ENCODE data around the gene DLK2. TPM values are rescaled to one million over a fixed set of nuclear protein-coding genes. Genes with fewer than 3 reads are reported as not detected.
A peak's percentile ranks its signal among the peaks of the same experiment; 100 is the strongest.

DLK2 gene
- total RNA-seq, 1 donor from 2014 or later: not detected

- peaks cover 5% of the 10 kb centered on the region for H3K79me2 ChIP-seq (ENCODE audit: low read depth)
- no peak overlapping the region for H3K4me2 ChIP-seq
- H3K9me3 Mint-ChIP-seq: no peaks in the 10 kb centered on the region
- H3K4me3 ChIP-seq: no peak overlapping the region
- H3K27ac Mint-ChIP-seq: peak overlapping the region; percentile 82
- no peak for TF ChIP-seq EZH2phosphoT487 (IDR thresholded peaks at IDR 0.05)
- no peak for TF ChIP-seq EZH2 (IDR thresholded peaks at IDR 0.05)
- no peak for TF ChIP-seq CTCF (IDR thresholded peaks at IDR 0.05)
- H3K4me1 Mint-ChIP-seq: peaks cover 10% of the 10 kb centered on the region
- peaks cover 19% of the 10 kb centered on the region for H3K4me1 ChIP-seq
- H3K27ac ChIP-seq: no peak overlapping the region
- no peaks in the 10 kb centered on the region for H3K36me3 ChIP-seq
- no peak overlapping the region for H2AFZ ChIP-seq (replicated peaks)
- H3K27me3 ChIP-seq: no peaks in the 10 kb centered on the region
- peaks cover 6% of the 10 kb centered on the region for H3K27me3 Mint-ChIP-seq (ENCODE audit: insufficient read depth, low read depth)
- H4K20me1 ChIP-seq (ENCODE audit: low read depth): peaks cover 30% of the 10 kb centered on the region
- DNase-seq (ENCODE audit: low spot score): no peak
- H3K4me3 Mint-ChIP-seq: no peak overlapping the region
- no peaks in the 10 kb centered on the region for H3K9me3 ChIP-seq (ENCODE audit: low read depth)
- no peak overlapping the region for H3K9ac ChIP-seq
- peaks cover 5% of the 10 kb centered on the region for H3K36me3 Mint-ChIP-seq
- H3F3A ChIP-seq (ENCODE audit: low read depth): no peaks in the 10 kb centered on the region
Measured at GRCh38 chr6:43492673-43493072, 37.3 kb upstream of the DLK2 start.

GRCh38 chr6:43491750-43492661 is 36.7 kb upstream of the DLK2 start:
- H3K36me3 Mint-ChIP-seq: peaks cover 5% of the 10 kb centered on the region
- no peak for DNase-seq (ENCODE audit: low spot score)
- H3F3A ChIP-seq (ENCODE audit: low read depth): no peaks in the 10 kb centered on the region
- H3K4me2 ChIP-seq: no peak overlapping the region
- H3K9me3 Mint-ChIP-seq: no peaks in the 10 kb centered on the region
- peaks cover 24% of the 10 kb centered on the region for H4K20me1 ChIP-seq (ENCODE audit: low read depth)
- H3K4me3 ChIP-seq: no peak overlapping the region
- H3K27me3 ChIP-seq: no peaks in the 10 kb centered on the region
- H3K27ac Mint-ChIP-seq: peak overlapping the region; percentile 82
- H3K4me1 ChIP-seq: peaks cover 19% of the 10 kb centered on the region
- no peaks in the 10 kb centered on the region for H3K36me3 ChIP-seq
- no peak overlapping the region for H3K9ac ChIP-seq
- no peak overlapping the region for H2AFZ ChIP-seq (replicated peaks)
- H3K4me1 Mint-ChIP-seq: peaks cover 10% of the 10 kb centered on the region
- H3K27me3 Mint-ChIP-seq (ENCODE audit: insufficient read depth, low read depth): peaks cover 4% of the 10 kb centered on the region
- no peaks in the 10 kb centered on the region for H3K9me3 ChIP-seq (ENCODE audit: low read depth)
- H3K27ac ChIP-seq: no peak overlapping the region
- no peaks in the 10 kb centered on the region for H3K79me2 ChIP-seq (ENCODE audit: low read depth)
- TF ChIP-seq EZH2phosphoT487 (IDR thresholded peaks at IDR 0.05) (no peak), EZH2 (IDR thresholded peaks at IDR 0.05) (no peak), CTCF (IDR thresholded peaks at IDR 0.05) (no peak)
- no peak overlapping the region for H3K4me3 Mint-ChIP-seq

GRCh38 chr6:43490523-43490939 is 35.2 kb upstream of the DLK2 start:
- Histone ChIP-seq H3K79me2 (ENCODE audit: low read depth) (no peaks in the 10 kb centered on the region), H3K27me3 (no peaks in the 10 kb centered on the region), H2AFZ (replicated peaks) (no peak overlapping the region), H3K4me2 (no peak overlapping the region), H3F3A (ENCODE audit: low read depth) (no peaks in the 10 kb centered on the region), H3K4me3 (no peak overlapping the region), H3K9ac (no peak overlapping the region), H3K36me3 (no peaks in the 10 kb centered on the region), H4K20me1 (ENCODE audit: low read depth) (peaks cover 18% of the 10 kb centered on the region), H3K4me1 (peaks cover 12% of the 10 kb centered on the region), H3K27ac (no peak overlapping the region), H3K9me3 (ENCODE audit: low read depth) (no peaks in the 10 kb centered on the region)
- H3K4me3 Mint-ChIP-seq: no peak overlapping the region
- H3K9me3 Mint-ChIP-seq: no peaks in the 10 kb centered on the region
- peaks cover 4% of the 10 kb centered on the region for H3K27me3 Mint-ChIP-seq (ENCODE audit: insufficient read depth, low read depth)
- no peak for TF ChIP-seq EZH2phosphoT487 (IDR thresholded peaks at IDR 0.05)
- TF ChIP-seq CTCF (IDR thresholded peaks at IDR 0.05): no peak
- no peak for TF ChIP-seq EZH2 (IDR thresholded peaks at IDR 0.05)
- H3K27ac Mint-ChIP-seq: peak overlapping the region; percentile 46
- peaks cover 9% of the 10 kb centered on the region for H3K36me3 Mint-ChIP-seq
- no peak for DNase-seq (ENCODE audit: low spot score)
- H3K4me1 Mint-ChIP-seq: peaks cover 10% of the 10 kb centered on the region
